Prostate gland (tissue), 2 donors: Measurements from ENCODE around the gene AMIGO2. TPM values are rescaled to one million over a fixed set of nuclear protein-coding genes. Genes with fewer than 3 reads are reported as not detected.
A peak's percentile ranks its signal among the peaks of the same experiment; 100 is the strongest.

Experiments used
- DNase-seq: peaks from one replicate; pipeline ENCODE4 v3.0.0-alpha.2; 2019; ENCODE audit warnings: low spot score
- H3K27ac ChIP-seq, 2 donors: fragments of 200-600 bp; sonication (generic); 2 replicates each; pipeline ENCODE4 v1.5.1; 2017 to 2019
- H3K27me3 ChIP-seq: fragments of 200-600 bp; sonication (generic); replicated peaks from 2 replicates; pipeline ENCODE4 v1.5.1; 2019; ENCODE audit not compliant: insufficient read depth
- H3K36me3 ChIP-seq, 2 donors: fragments of 200-600 bp; sonication (generic); 1 replicate in 1 of 2; 2 replicates in 1 of 2; pipeline versions ENCODE4 v1.5.1 to v1.8.1; 2017 to 2019
- H3K4me1 ChIP-seq: fragments of 200-600 bp; sonication (generic); replicated peaks from 2 replicates; pipeline ENCODE4 v1.5.1; 2019
- H3K4me3 ChIP-seq, 2 donors: fragments of 200-600 bp; sonication (generic); 2 replicates each; pipeline ENCODE4 v1.5.1; 2017 to 2019
- H3K9me3 ChIP-seq: fragments of 200-600 bp; sonication (generic); 2 replicates; pipeline ENCODE4 v1.5.1; 2017
- POLR2A ChIP-seq: fragments of 450-650 bp; IDR thresholded peaks from one replicate; pipeline ENCODE4 v1.6.1; 2016; ENCODE audit warnings: antibody characterized with exemption, mild to moderate bottlenecking
- POLR2AphosphoS5 ChIP-seq: sonication (generic); formaldehyde crosslinking; IDR thresholded peaks from one replicate; pipeline ENCODE4 v1.6.1; 2017; ENCODE audit warnings: antibody characterized with exemption
- WGBS: methylation state at CpG from one replicate; pipeline ENCODE4 v1.1.5; 2018; 5-methylcytosine and 5-hydroxymethylcytosine counted together
- intact Hi-C: fragments of 100-400 bp; cut with DNase I; formaldehyde crosslinking; loops from one replicate; pipeline ENCODE4 v1.14.2; 2022
- total RNA-seq, 2 donors: library from RNA; depleted of rRNA; stranded (reverse); fragments of >200 nt; gene quantifications; one replicate each; pipeline ENCODE4 v1.1.0, GENCODE V29; 2016
- TF ChIP-seq, protein P1 (sequence below), 4 experiments: fragments of 200-600 bp in 2 of 4; fragments of 450-650 bp in 2 of 4; sonication (generic) in 2 of 4; IDR thresholded peaks; 1 replicate in 3 of 4; 2 replicates in 1 of 4; pipeline ENCODE4 v1.5.1; 2016 to 2019; ENCODE audit warnings: antibody characterized with exemption in 4 of 4, mild to moderate bottlenecking in 2 of 4, moderate library complexity in 2 of 4

The AMIGO2 gene
- total RNA-seq, 2 donors from 2014 or later: 6.3 to 44.9 TPM

DNA sequence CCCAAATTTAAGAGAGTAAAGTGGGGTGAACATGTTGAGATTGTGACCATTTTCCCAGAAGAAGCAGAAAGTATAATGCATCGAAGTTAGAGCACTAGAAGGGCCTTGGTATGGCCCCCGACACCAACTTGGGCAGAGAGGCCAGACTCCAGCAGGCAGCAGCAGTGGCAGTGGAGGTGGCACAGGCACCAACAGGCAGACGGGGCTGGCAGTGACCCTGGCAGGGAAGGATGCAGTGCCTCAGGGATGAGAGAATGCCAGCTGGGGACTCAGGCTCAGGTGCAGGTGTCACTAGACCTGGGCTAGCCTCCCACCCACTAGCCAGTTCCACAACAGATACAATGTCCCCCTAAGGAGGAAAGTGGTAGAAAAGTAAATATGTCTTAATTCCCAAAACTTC is 27.7 kb upstream of the AMIGO2 start:
- Histone ChIP-seq H3K9me3 (no peaks in the 10 kb centered on the region), H3K4me1 (peaks cover 4% of the 10 kb centered on the region), H3K27me3 (no peaks in the 10 kb centered on the region), H3K36me3 (no peaks in the 10 kb centered on the region), H3K27ac (no peak overlapping the region), H3K4me3 (no peak overlapping the region)
- intact Hi-C loops: no loop called here
- DNase-seq: no peak
- 93% methylated on average over 3 of the region's 3 CpGs for WGBS
- TF ChIP-seq POLR2A (no peak), POLR2AphosphoS5 (no peak)
- TF ChIP-seq, protein P1, sequence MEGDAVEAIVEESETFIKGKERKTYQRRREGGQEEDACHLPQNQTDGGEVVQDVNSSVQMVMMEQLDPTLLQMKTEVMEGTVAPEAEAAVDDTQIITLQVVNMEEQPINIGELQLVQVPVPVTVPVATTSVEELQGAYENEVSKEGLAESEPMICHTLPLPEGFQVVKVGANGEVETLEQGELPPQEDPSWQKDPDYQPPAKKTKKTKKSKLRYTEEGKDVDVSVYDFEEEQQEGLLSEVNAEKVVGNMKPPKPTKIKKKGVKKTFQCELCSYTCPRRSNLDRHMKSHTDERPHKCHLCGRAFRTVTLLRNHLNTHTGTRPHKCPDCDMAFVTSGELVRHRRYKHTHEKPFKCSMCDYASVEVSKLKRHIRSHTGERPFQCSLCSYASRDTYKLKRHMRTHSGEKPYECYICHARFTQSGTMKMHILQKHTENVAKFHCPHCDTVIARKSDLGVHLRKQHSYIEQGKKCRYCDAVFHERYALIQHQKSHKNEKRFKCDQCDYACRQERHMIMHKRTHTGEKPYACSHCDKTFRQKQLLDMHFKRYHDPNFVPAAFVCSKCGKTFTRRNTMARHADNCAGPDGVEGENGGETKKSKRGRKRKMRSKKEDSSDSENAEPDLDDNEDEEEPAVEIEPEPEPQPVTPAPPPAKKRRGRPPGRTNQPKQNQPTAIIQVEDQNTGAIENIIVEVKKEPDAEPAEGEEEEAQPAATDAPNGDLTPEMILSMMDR (IDR thresholded peaks at IDR 0.05): no peak

DNA sequence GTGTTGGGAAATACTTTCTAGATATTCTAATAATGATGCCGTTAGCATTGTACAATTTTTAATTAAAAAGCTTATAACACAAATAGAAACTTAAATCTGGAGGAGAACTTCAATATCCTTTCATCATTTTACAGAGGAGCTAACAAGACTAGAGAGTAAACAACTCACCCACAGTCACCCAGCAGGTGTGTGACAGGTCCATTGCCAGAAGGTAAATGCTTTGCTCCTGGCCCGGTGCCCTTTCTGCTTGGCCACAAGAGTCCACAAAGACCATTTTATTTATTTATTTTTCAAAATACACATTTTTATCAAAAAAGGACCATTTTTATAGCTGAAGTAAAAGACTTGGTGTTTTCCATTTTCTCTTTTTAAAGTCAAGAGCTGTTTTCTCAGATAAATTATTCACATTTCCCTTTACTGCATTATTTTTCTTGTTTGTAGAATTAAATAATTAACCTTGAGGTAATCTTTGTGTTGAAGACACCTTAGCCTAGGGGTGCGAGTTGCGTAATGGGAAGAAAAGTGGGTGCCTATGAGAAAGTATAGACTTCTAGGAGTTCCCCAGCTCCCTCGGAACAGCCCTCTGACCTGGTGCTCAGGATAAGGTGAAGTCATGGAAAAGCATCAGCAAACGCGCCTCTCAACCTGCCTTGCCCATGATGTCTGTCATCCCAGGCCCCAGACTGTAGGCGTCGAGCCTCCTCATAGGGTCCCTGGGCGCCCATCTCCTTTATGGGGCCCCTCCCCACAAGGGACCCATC is 26.3 kb upstream of the AMIGO2 start:
- no peaks in the 10 kb centered on the region for H3K27me3 ChIP-seq
- intact Hi-C loops: no loop called here
- peak; percentile 39 for TF ChIP-seq POLR2AphosphoS5
- TF ChIP-seq, protein P1 (IDR thresholded peaks at IDR 0.05): no peak
- 69% methylated on average over 10 of the region's 10 CpGs for WGBS
- no peak overlapping the region for H3K4me3 ChIP-seq
- DNase-seq: peak; percentile 75
- H3K27ac ChIP-seq: no peak overlapping the region
- no peaks in the 10 kb centered on the region for H3K36me3 ChIP-seq
- H3K4me1 ChIP-seq: peaks cover 4% of the 10 kb centered on the region
- no peaks in the 10 kb centered on the region for H3K9me3 ChIP-seq

DNA sequence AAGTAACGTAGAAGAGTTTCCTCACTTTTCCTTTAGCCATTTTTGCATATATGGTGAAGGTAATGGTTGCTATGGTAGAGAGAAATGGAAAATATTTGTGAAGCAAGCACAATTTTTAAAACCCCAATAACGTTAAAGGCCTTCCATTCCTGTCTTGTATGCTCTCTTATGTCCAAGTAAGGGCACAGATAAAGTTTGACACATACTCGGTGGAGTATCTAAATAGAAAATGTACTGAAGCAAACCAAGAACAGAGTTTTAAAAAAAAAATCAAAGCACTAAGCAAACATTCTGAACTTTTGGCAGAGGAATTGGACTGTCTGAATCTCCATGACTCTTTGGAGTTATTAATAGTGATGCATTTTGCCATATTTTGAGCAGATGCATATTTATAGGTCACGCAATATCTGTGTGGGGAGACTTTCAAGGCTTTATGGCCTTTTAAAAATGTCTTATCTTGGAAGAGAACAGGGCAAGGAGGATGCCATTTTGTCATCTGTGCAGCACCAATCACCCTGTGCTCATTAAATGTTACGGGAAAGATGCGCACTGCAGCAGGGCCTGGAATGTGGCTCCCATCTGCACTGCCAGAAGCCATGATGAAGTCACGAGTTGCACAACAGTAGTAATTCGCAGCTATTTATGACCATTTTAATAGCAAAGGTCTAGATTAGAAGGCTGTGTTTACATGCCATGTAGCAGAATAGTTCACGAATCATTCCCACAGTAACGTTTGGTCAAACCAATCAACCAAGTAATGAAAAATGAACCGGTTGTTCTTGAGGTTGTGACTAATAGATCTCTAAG is 23.3 kb upstream of the AMIGO2 start:
- intact Hi-C loops: no loop called here
- TF ChIP-seq POLR2A (no peak), POLR2AphosphoS5 (peak; percentile 26)
- TF ChIP-seq, protein P1 (IDR thresholded peaks at IDR 0.05): no peak
- no peaks in the 10 kb centered on the region for H3K36me3 ChIP-seq
- WGBS: 48% methylated on average over 10 of the region's 11 CpGs
- no peak overlapping the region for H3K27ac ChIP-seq
- no peaks in the 10 kb centered on the region for H3K27me3 ChIP-seq
- H3K4me1 ChIP-seq: no peaks in the 10 kb centered on the region
- no peak overlapping the region for H3K4me3 ChIP-seq
- no peaks in the 10 kb centered on the region for H3K9me3 ChIP-seq
- no peak for DNase-seq

DNA sequence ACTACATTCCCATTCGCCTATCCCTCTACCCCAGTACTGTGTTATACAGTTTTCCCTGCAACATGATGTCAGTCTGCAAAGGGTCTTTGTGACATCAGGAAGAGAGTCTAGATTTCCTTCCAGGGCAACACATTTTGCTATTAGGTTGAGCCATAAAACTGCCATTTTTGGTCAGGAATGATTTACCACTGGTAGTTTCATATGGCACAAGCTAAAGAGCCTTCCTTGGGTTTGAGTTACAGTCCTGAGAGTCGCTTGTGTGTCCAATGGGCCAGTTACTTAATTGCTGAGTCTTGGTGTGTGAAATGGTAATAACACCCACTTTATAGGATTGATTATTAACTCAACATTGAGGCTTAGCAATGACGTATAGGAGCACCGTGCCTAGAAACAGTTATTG is 22.6 kb upstream of the AMIGO2 start:
- no peak for TF ChIP-seq POLR2A
- TF ChIP-seq, protein P1 (IDR thresholded peaks at IDR 0.05): no peak
- TF ChIP-seq POLR2AphosphoS5: no peak
- 76% methylated on average over 4 of the region's 4 CpGs for WGBS
- H3K4me3 ChIP-seq: no peak overlapping the region
- H3K27ac ChIP-seq: no peak overlapping the region
- intact Hi-C loops: no loop called here
- no peaks in the 10 kb centered on the region for H3K4me1 ChIP-seq
- H3K36me3 ChIP-seq: no peaks in the 10 kb centered on the region
- H3K27me3 ChIP-seq: no peaks in the 10 kb centered on the region
- H3K9me3 ChIP-seq: no peaks in the 10 kb centered on the region
- DNase-seq: no peak
